AG09319 (cell line): Measurements from ENCODE around the gene ACSF2.
"Not testable (repeated sequence)": the region's sequence is repeated elsewhere in the genome, so short reads cannot be mapped to it uniquely, and the experiment has no call there.

Source experiments
- DNase-seq: peaks from one replicate; pipeline ENCODE4 v3.0.0-alpha.2; 2010; ENCODE audit warnings: low read depth; ENCODE audit errors: extremely low read depth
- CTCF ChIP-seq: IDR thresholded peaks from 2 replicates; pipeline ENCODE4 v1.5.1; 2011; ENCODE audit warnings: low read depth, mild to moderate bottlenecking, inconsistent platforms, low read length, moderate library complexity

ACSF2 gene

GRCh38 chr17:50468304-50469207, 42.5 kb downstream of the ACSF2 start, which contains the start of gene CHAD:
CHAD (minus strand) TSS chr17:50468880; CDS start chr17:50468813, 67 bp downstream.
- no peak for DNase-seq
- no peak for TF ChIP-seq CTCF

GRCh38 chr17:50469208-50469605, 43.2 kb downstream of the ACSF2 start:
- no peak for TF ChIP-seq CTCF
- no peak for DNase-seq

GRCh38 chr17:50469671-50470305, 43.8 kb downstream of the ACSF2 start:
- no peak for DNase-seq
- TF ChIP-seq CTCF, result no peak

GRCh38 chr17:50470426-50470825, 44.4 kb downstream of the ACSF2 start:
- DNase-seq, result no peak
- no peak for TF ChIP-seq CTCF

- TF ChIP-seq CTCF, result no peak
- no peak for DNase-seq
These were observed 45.2 kb downstream of the ACSF2 start for GRCh38 chr17:50471009-50471905.

GRCh38 chr17:50472286-50472685, 46.3 kb downstream of the ACSF2 start:
- no peak for DNase-seq
- TF ChIP-seq CTCF, result no peak

- DNase-seq, result not testable (repeated sequence)
These were observed 46.7 kb downstream of the ACSF2 start for GRCh38 chr17:50472761-50473161.
